Endothelial cell of umbilical vein (primary cell): ENCODE data around the gene ABCB4. TPM values are rescaled to one million over a fixed set of nuclear protein-coding genes. Genes with fewer than 3 reads are reported as not detected.

Experiments
- BruUV-seq: library from RNA; stranded (reverse); fragments of 400-500 nt; replicated peaks from 2 replicates; lab custom pipeline; 2021; lab: Mats Ljungman, UMichigan
- CTCF ChIA-PET: fragments of 300-600, 350-600 bp; sonication (Branson Sonifier 250); formaldehyde crosslinking; loops from one replicate; lab custom pipeline; 2021; ENCODE audit warnings: antibody characterized with exemption, inconsistent platforms; lab: Charles Lee
- POLR2A ChIA-PET: fragments of 300-600, 350-600 bp; sonication (Branson Sonifier 250); formaldehyde crosslinking; loops from one replicate; lab custom pipeline; 2021; ENCODE audit warnings: antibody characterized with exemption, inconsistent platforms; lab: Charles Lee
- DNase-seq: peaks from one replicate; pipeline ENCODE4 v3.0.0-alpha.2; 2011; ENCODE audit warnings: low read depth, low spot score
- FAIRE-seq: peaks from 2 replicates; lab custom pipeline; 2011; peaks lifted over from hg19 to GRCh38; lab: Jason Lieb, UNC
- H2AFZ ChIP-seq: 2 replicates; pipeline ENCODE4 v1.6.0; 2012; ENCODE audit warnings: low read depth, low read length, control low read depth, inconsistent platforms
- H3K27ac ChIP-seq: 2 replicates; pipeline ENCODE4 v1.5.1; 2011; ENCODE audit warnings: low read depth, mild to moderate bottlenecking, control low read depth, low read length, moderate library complexity; ENCODE audit not compliant: insufficient read depth
- H3K27me3 ChIP-seq, 2 experiments: 2 replicates each; pipeline versions ENCODE4 v1.6.0 to v1.6.1; 2011; ENCODE audit warnings: low read length in 2 of 2, mixed read lengths in 1 of 2; ENCODE audit not compliant: control insufficient read depth in 2 of 2, insufficient read depth in 2 of 2
- H3K36me3 ChIP-seq, 2 experiments: 2 replicates in 1 of 2; 3 replicates in 1 of 2; pipeline ENCODE4 v1.5.1; 2011; ENCODE audit warnings: low read length in 2 of 2, mild to moderate bottlenecking in 1 of 2, moderate library complexity in 1 of 2; ENCODE audit not compliant: control insufficient read depth in 2 of 2, insufficient read depth in 2 of 2; ENCODE audit errors: extremely low read depth in 1 of 2
- H3K4me1 ChIP-seq: 3 replicates; pipeline ENCODE4 v1.5.1; 2011; ENCODE audit warnings: mild to moderate bottlenecking, low read length; ENCODE audit not compliant: control insufficient read depth, insufficient read depth; ENCODE audit errors: extremely low read depth
- H3K4me2 ChIP-seq: 2 replicates; pipeline ENCODE4 v1.6.1; 2011; ENCODE audit warnings: low read length, control low read depth, mixed read lengths; ENCODE audit not compliant: insufficient read depth
- H3K4me3 ChIP-seq, 3 experiments: fragments of 200-600 bp in 1 of 3; sonication (generic), shearing (Covaris generic) in 1 of 3; replicated peaks in 1 of 3; 2 replicates each; pipeline ENCODE4 v1.5.1; 2011 to 2016; ENCODE audit warnings: control low read depth in 3 of 3, low read length in 3 of 3, mild to moderate bottlenecking in 2 of 3, inconsistent platforms in 1 of 3, low read depth in 1 of 3, moderate library complexity in 1 of 3; ENCODE audit not compliant: insufficient read depth in 1 of 3
- H3K79me2 ChIP-seq: 2 replicates; pipeline ENCODE4 v1.6.0; 2012; ENCODE audit warnings: low read length, inconsistent platforms; ENCODE audit not compliant: control insufficient read depth, insufficient read depth
- H3K9ac ChIP-seq: replicated peaks from 2 replicates; pipeline ENCODE3; 2011; ENCODE audit warnings: low read length, control low read depth; ENCODE audit not compliant: insufficient read depth; ENCODE audit errors: extremely low read depth
- H3K9me1 ChIP-seq: replicated peaks from 3 replicates; pipeline ENCODE4 v1.6.0; 2011; ENCODE audit warnings: mild to moderate bottlenecking, low read length; ENCODE audit not compliant: control insufficient read depth, insufficient read depth; ENCODE audit errors: extremely low read depth
- H3K9me3 ChIP-seq: replicated peaks from 2 replicates; pipeline ENCODE4 v1.5.1; 2012; ENCODE audit warnings: low read length, inconsistent platforms; ENCODE audit not compliant: control insufficient read depth, insufficient read depth
- H4K20me1 ChIP-seq: replicated peaks from 2 replicates; pipeline ENCODE3; 2011; ENCODE audit warnings: mild to moderate bottlenecking, low read length; ENCODE audit not compliant: control insufficient read depth, insufficient read depth; ENCODE audit errors: extremely low read depth
- EZH2 ChIP-seq: IDR thresholded peaks from 2 replicates; pipeline ENCODE4 v1.6.1; 2012; ENCODE audit warnings: borderline replicate concordance, low read depth, mild to moderate bottlenecking, moderate library complexity, low read length, inconsistent platforms; ENCODE audit not compliant: severe bottlenecking
- FOS ChIP-seq: IDR thresholded peaks from 2 replicates; pipeline ENCODE4 v1.6.1; 2011; ENCODE audit warnings: mild to moderate bottlenecking, low read length, moderate library complexity, borderline replicate concordance; ENCODE audit not compliant: insufficient read depth
- GATA2 ChIP-seq: IDR thresholded peaks from 2 replicates; pipeline ENCODE4 v1.7.0; 2011; ENCODE audit warnings: low read depth, mild to moderate bottlenecking, moderate library complexity, mixed read lengths, low read length; ENCODE audit not compliant: insufficient read length, insufficient read depth
- JUN ChIP-seq: IDR thresholded peaks from 2 replicates; pipeline ENCODE4 v1.6.1; 2011; ENCODE audit warnings: borderline replicate concordance, low read depth; ENCODE audit not compliant: insufficient read length, insufficient read depth
- MYC ChIP-seq: IDR thresholded peaks from one replicate; pipeline ENCODE4 v1.6.1; 2011; ENCODE audit warnings: mild to moderate bottlenecking, low read depth, low read length
- POLR2A ChIP-seq: IDR thresholded peaks from 2 replicates; pipeline ENCODE4 v1.6.1; 2012; ENCODE audit warnings: low read depth, mild to moderate bottlenecking, control low read depth, low read length
- POLR2AphosphoS5 ChIP-seq: IDR thresholded peaks from 2 replicates; pipeline ENCODE4 v1.6.1; 2012; ENCODE audit warnings: low read depth, mild to moderate bottlenecking, control low read depth, low read length, moderate library complexity; ENCODE audit not compliant: insufficient read depth
- dilution Hi-C: fragments of 300-500 bp; cut with MboI; formaldehyde crosslinking; loops from one replicate; pipeline ENCODE4 v1.15.0; 2019; ENCODE audit warnings: low sequenced_read_pairs; ENCODE audit not compliant: extremely low pct_ligation_motif_present
- intact Hi-C: fragments of 100-400 bp; cut with micrococcal nuclease; formaldehyde crosslinking; loops from one replicate; pipeline ENCODE4 v1.10.0; 2022
- polyA plus RNA-seq, 4 experiments: library from polyadenylated mRNA; depleted of rRNA in 3 of 4; stranded (reverse) in 3 of 4; unstranded in 1 of 4; fragments of >200 nt; gene quantifications; 2 replicates each; pipeline versions ENCODE4 v1.2.1 to v1.2.3, GENCODE V29; 2011 to 2012; ENCODE audit warnings: missing spikeins in 1 of 4
- total RNA-seq: library from RNA; stranded (reverse); gene quantifications from 2 replicates; pipeline ENCODE4 v1.2.3, GENCODE V29; 2021
- TF ChIP-seq, protein P1 (sequence below): IDR thresholded peaks from 2 replicates; pipeline ENCODE4 v1.6.1; 2011; ENCODE audit not compliant: insufficient read depth, insufficient read length
- TF ChIP-seq, protein P2 (sequence below), 2 donors: IDR thresholded peaks; 1 replicate in 1 of 2; 2 replicates in 1 of 2; pipeline ENCODE4 v1.5.1; 2011; ENCODE audit warnings: low read length in 2 of 2, mild to moderate bottlenecking in 2 of 2, moderate library complexity in 2 of 2, control low read depth in 1 of 2, inconsistent platforms in 1 of 2, low read depth in 1 of 2; ENCODE audit not compliant: insufficient read depth in 1 of 2; ENCODE audit errors: extremely low read depth in 1 of 2

Gene ABCB4
- total and polyA plus RNA-seq, 2 donors (not counting 3 experiments of a cell fraction or from before 2014, with no cell fraction given), result 0.11 to 0.15 TPM

- Histone ChIP-seq H3K27me3 (peaks cover under 1 to 19% of the 10 kb centered on the region in 2 experiments), H4K20me1 (no peaks in the 10 kb centered on the region), H3K9me1 (no peaks in the 10 kb centered on the region), H3K9ac (no peak overlapping the region), H3K9me3 (no peaks in the 10 kb centered on the region), H3K79me2 (no peaks in the 10 kb centered on the region), H3K4me3 (no peak overlapping the region), H3K4me1 (no peaks in the 10 kb centered on the region), H3K4me2 (no peak overlapping the region), H3K27ac (no peak overlapping the region), H3K36me3 (no peaks in the 10 kb centered on the region), H2AFZ (no peak overlapping the region)
- no peak for FAIRE-seq
- no peak for TF ChIP-seq POLR2A
- TF ChIP-seq POLR2AphosphoS5, result no peak
- TF ChIP-seq FOS, result no peak
- no peak for TF ChIP-seq MYC
- TF ChIP-seq, protein P1, sequence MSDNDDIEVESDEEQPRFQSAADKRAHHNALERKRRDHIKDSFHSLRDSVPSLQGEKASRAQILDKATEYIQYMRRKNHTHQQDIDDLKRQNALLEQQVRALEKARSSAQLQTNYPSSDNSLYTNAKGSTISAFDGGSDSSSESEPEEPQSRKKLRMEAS, result no peak
- no peak for TF ChIP-seq JUN
- TF ChIP-seq GATA2, result no peak
- TF ChIP-seq EZH2, result no peak
- TF ChIP-seq, protein P2, sequence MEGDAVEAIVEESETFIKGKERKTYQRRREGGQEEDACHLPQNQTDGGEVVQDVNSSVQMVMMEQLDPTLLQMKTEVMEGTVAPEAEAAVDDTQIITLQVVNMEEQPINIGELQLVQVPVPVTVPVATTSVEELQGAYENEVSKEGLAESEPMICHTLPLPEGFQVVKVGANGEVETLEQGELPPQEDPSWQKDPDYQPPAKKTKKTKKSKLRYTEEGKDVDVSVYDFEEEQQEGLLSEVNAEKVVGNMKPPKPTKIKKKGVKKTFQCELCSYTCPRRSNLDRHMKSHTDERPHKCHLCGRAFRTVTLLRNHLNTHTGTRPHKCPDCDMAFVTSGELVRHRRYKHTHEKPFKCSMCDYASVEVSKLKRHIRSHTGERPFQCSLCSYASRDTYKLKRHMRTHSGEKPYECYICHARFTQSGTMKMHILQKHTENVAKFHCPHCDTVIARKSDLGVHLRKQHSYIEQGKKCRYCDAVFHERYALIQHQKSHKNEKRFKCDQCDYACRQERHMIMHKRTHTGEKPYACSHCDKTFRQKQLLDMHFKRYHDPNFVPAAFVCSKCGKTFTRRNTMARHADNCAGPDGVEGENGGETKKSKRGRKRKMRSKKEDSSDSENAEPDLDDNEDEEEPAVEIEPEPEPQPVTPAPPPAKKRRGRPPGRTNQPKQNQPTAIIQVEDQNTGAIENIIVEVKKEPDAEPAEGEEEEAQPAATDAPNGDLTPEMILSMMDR (IDR thresholded peaks at IDR 0.05; ENCODE audit: extremely low read depth in 1 of 2, insufficient read depth in 1 of 2, low read depth in 1 of 2, low read length in 2 of 2), result no peak
- no peak for DNase-seq
- dilution Hi-C loops, result no loop called here
- BruUV-seq, result no TSS peak
- POLR2A ChIA-PET, result no interaction called here
- intact Hi-C loops, result no loop called here
- CTCF ChIA-PET, result no interaction called here
These were observed 6.6 kb upstream of the ABCB4 start for GRCh38 chr7:87482115-87482514.
